GM19023 (cell line): Measurements from ENCODE around the gene BMP8B.

ENCODE experiments used
- ATAC-seq: cut with Tn5 transposase; IDR thresholded peaks from one replicate; pipeline ENCODE4 v1.9.1; 2021; ENCODE audit warnings: mild to moderate bottlenecking, moderate library complexity; ENCODE audit not compliant: unreplicated experiment

BMP8B gene

DNA sequence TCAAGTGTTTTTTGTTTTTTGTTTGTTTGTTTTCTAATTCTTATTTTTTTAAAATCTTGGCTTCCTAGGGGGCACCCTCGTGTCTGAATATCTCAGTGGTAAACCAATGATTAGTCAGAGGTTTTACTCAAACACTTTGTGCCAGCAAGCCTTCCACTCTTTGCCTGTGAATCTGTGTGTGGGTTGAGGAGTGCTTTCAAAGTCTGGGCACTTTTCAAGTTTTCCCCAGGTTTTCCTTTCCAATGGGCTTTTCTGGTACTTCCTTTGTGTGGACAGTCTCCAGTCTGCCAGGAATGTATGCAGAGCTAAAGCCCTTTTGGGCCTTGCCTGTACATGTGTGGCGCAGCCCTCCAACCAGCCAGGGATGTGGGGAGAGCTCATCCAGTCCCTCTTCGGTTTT lies 59.6 kb downstream of the BMP8B start:
- no peak for ATAC-seq

DNA sequence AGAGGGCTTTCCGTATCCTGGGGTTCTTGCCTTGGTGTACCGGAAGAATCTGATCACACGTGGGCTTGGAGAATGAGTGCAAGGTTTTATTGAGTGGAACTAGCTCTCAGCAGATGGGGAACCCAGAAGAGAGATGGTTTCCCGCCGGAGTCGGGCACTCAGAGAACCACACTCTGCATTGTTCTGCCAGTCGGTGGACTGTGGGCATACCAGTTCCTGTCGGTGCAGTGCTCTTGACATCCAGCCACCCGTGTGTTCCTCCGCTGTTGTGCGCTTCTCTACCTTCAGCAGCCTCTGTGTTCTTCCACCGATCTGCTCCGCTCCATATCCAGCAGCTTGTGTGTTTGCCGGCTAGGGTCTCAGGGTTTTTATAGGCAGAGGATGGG lies 60.7 kb downstream of the BMP8B start:
- no peak for ATAC-seq

DNA sequence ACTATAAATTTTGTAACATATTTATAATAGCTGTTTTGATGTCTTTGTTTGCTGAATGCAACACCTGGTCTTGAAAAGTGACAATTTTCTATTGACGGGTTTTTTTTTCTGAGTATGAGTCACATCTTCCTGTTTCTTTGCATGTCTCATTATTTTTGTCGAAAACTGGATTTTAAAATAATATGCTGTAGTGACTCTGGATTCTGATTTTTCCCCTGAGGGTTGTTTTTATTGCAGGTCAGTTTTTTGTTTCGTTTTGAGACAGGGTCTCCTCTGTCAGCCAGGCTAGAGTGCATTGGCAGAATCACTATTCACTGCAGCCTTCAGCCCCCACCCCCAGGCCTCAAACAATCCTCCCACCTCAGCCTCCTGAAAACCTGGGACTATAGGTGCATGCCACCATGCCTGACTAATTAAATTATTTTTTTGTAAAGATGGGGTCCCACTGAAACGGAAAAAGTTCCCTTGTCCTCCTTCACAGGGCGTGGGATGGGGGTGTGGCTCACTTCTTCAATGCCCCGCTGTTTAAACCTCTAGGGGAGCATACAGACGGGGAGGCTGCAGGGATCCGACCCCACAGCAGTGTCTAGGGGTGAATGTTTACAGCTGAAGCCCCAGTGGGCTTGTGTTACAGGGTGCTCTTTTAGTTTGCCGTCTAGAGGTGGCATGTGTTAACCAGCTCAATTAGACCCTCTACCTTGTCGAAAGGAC lies 61.3 kb downstream of the BMP8B start:
- no peak for ATAC-seq

DNA sequence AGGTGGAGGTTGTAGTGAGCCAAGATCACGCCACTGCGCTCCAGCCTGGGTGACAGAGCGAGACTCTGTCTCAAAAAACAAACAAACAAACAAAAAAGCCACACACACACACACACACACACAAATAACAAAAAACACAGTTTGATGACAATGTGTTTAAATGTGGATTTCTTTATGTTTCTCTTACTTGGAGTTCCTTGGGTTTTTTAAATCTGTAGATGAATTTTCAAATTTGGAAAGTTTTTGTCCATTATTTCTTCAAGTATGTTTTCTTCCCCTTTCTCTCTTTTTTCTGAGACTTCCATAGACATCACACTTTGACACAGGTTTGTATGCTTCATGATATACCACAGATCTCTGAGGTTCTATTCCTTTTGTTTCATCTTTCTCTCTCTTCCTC lies 62.1 kb downstream of the BMP8B start:
- no peak for ATAC-seq

GRCh38 chr1:39722495-39722894 lies 66.2 kb downstream of the BMP8B start:
- no peak for ATAC-seq

- ATAC-seq = no peak
Measured at GRCh38 chr1:39721664-39722063, 67.0 kb downstream of the BMP8B start.

DNA sequence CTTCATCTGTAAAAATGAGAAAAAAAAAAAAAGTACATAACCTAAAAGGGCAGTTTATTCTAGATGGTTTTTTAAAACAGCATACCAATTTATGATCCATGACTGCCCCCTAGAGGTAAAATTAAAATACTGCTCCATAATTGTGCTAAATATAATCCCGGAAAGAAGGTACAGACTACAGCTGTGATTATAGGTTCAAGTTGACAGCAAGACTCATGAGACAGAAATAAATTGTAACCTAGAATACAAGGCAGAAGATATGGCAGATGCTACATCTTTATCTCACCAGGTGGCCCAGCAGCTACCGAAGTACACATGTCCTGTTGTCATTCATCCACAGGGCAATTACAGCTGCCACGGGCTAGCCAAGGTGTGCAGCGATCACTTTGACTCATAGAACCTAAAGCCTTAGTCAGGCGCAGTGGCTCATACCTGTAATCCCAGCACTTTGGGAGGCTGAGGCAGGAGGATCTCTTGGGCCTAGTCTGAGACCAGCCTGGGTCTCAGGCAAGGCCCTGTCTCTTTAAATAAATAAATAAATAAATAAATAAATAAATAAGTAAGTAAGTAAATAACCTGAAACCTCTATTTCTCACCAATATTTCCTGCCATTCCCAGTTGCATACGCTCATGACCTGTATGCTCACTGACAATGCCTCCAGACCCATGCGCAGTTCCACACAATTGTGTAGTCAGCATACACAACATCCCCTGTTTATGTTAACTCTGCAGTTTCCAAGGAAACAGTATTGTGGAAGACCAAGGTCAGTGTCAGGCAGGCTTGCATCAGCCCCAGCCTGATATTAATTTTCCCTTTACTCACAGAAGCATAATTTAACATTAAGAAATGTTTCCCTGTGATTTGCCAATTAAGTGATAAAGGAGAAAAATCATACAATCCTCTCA lies 68.3 kb downstream of the BMP8B start:
- ATAC-seq = no peak

DNA sequence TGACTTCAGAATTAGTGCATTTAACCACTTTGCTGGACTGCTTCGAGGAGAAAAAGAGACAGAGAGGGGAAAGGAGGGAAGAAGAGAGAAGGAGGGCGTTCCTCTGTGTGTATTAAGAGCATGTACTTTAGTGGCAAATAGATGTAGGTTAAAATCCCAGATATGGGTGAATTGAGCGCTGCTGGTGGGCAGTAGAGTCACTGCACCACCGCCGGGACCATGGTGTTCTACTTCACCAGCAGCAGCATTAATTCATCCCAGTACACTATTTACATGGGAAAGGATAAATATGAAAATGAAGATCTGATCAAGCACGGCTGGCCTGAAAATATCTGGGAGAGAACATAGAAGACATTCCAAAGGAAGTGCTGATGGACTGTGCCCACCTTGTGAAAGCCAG lies 70.9 kb downstream of the BMP8B start:
- no peak for ATAC-seq

- no peak for ATAC-seq
Measured at GRCh38 chr1:39713557-39713956, 75.1 kb downstream of the BMP8B start.

GRCh38 chr1:39711966-39712340 lies 76.7 kb downstream of the BMP8B start:
- no peak for ATAC-seq

DNA sequence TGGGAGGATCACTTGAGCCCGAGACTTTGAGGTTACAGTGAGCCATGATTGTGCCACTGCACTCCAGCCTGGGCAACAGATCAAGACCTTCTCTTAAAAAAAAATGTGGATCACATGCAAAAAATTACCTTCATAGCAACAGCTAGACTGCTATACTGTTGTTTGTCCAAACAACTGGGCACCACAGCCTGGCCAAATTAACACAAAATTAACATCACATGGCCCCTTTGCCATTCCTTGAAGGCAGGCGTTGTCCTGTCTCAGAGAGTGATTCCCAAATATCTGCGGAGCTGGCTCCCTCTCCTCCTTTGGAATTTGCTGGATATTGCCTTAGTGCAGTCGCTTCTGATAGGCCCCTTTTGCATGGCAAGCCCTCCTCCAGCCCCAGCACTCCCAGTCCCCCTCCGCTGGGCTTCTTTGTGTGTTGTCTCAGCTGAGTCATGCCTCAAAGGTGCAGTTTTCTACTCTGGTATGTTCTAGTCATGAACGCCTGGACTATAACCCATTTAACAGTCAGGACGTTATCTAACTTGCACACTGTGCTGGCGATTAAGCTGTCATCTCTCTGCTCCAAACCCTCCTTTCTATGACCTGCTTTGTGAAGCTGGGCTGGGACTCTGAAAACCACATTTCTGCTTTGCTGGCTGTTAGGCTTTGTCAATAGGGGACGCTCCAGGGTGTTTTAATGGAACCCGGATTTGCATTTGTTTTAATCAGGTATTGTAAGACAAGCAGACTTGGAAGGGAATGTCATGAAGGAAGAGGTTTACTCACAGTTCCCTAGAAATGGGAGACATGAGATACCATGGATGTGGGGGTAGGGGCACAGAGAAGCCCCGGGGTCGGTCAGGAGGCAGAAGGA lies 77.3 kb downstream of the BMP8B start:
- no peak for ATAC-seq

GRCh38 chr1:39707506-39707905 lies 81.2 kb downstream of the BMP8B start:
- ATAC-seq = no peak
